ENCODE data around the gene CASP9.

CASP9 gene

GRCh38 chr1:15543589-15544568 lies 19.9 kb upstream of the CASP9 start:
- H3K27me3 ChIP-seq (replicated peaks; ENCODE audit: control insufficient read depth, insufficient read depth, low read length): no peaks in the 10 kb centered on the region
- H3K36me3 ChIP-seq (ENCODE audit: control insufficient read depth, insufficient read depth, low read length): peaks cover 12% of the 10 kb centered on the region
- TF ChIP-seq, protein P1, sequence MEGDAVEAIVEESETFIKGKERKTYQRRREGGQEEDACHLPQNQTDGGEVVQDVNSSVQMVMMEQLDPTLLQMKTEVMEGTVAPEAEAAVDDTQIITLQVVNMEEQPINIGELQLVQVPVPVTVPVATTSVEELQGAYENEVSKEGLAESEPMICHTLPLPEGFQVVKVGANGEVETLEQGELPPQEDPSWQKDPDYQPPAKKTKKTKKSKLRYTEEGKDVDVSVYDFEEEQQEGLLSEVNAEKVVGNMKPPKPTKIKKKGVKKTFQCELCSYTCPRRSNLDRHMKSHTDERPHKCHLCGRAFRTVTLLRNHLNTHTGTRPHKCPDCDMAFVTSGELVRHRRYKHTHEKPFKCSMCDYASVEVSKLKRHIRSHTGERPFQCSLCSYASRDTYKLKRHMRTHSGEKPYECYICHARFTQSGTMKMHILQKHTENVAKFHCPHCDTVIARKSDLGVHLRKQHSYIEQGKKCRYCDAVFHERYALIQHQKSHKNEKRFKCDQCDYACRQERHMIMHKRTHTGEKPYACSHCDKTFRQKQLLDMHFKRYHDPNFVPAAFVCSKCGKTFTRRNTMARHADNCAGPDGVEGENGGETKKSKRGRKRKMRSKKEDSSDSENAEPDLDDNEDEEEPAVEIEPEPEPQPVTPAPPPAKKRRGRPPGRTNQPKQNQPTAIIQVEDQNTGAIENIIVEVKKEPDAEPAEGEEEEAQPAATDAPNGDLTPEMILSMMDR (IDR thresholded peaks at IDR 0.05; ENCODE audit: insufficient read depth, low read length, poor library complexity, severe bottlenecking): no peak
- no peak overlapping the region for H3K4me3 ChIP-seq (replicated peaks; ENCODE audit: low read depth, low read length)
- DNase-seq (ENCODE audit: extremely low read depth, insufficient read length): no peak

- Histone ChIP-seq H3K36me3 (ENCODE audit: control insufficient read depth, insufficient read depth, low read length) (peaks cover 12% of the 10 kb centered on the region), H3K4me3 (replicated peaks; ENCODE audit: low read depth, low read length) (no peak overlapping the region), H3K27me3 (replicated peaks; ENCODE audit: control insufficient read depth, insufficient read depth, low read length) (no peaks in the 10 kb centered on the region)
- TF ChIP-seq, protein P1 (IDR thresholded peaks at IDR 0.05; ENCODE audit: insufficient read depth, low read length, poor library complexity, severe bottlenecking): no peak
- DNase-seq (ENCODE audit: extremely low read depth, insufficient read length): no peak
Observed at GRCh38 chr1:15543251-15543588, 19.2 kb upstream of the CASP9 start.

GRCh38 chr1:15542388-15543250 lies 18.6 kb upstream of the CASP9 start:
- peaks cover 9% of the 10 kb centered on the region for H3K36me3 ChIP-seq (ENCODE audit: control insufficient read depth, insufficient read depth, low read length)
- no peak overlapping the region for H3K4me3 ChIP-seq (replicated peaks; ENCODE audit: low read depth, low read length)
- no peaks in the 10 kb centered on the region for H3K27me3 ChIP-seq (replicated peaks; ENCODE audit: control insufficient read depth, insufficient read depth, low read length)
- DNase-seq (ENCODE audit: extremely low read depth, insufficient read length): no peak
- TF ChIP-seq, protein P1 (IDR thresholded peaks at IDR 0.05; ENCODE audit: insufficient read depth, low read length, poor library complexity, severe bottlenecking): no peak

- peaks cover 9% of the 10 kb centered on the region for H3K36me3 ChIP-seq (ENCODE audit: control insufficient read depth, insufficient read depth, low read length)
Observed at GRCh38 chr1:15541231-15541792, 17.3 kb upstream of the CASP9 start.

DNA sequence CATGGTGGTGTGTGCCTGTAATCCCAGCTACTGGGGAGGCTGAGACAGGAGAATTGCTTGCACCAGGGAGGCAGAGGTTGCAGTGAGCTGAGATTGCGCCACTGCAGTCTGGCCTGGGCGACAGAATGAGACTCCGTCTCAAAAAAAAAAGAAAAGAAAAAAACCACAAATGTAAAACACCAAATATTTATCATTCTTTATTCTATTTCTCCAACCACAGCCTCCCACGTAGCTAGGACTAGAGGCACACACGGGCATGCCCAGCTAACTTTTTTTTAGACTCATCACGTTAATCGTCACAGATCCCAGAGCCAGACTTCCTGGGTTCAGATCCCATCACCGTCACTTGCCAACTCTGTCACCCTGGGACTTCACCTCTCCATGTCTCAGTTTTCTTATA lies 16.2 kb upstream of the CASP9 start:
- TF ChIP-seq, protein P1 (IDR thresholded peaks at IDR 0.05; ENCODE audit: insufficient read depth, low read length, poor library complexity, severe bottlenecking): no peak
- Histone ChIP-seq H3K4me3 (replicated peaks; ENCODE audit: low read depth, low read length) (no peak overlapping the region), H3K27me3 (replicated peaks; ENCODE audit: control insufficient read depth, insufficient read depth, low read length) (no peaks in the 10 kb centered on the region), H3K36me3 (ENCODE audit: control insufficient read depth, insufficient read depth, low read length) (peaks cover 7% of the 10 kb centered on the region)
- DNase-seq (ENCODE audit: extremely low read depth, insufficient read length): no peak

More at GRCh38 chr1:15541231-15541792, 17.3 kb upstream of the CASP9 start:
- no peaks in the 10 kb centered on the region for H3K27me3 ChIP-seq (replicated peaks; ENCODE audit: control insufficient read depth, insufficient read depth, low read length)
- TF ChIP-seq, protein P1 (IDR thresholded peaks at IDR 0.05; ENCODE audit: insufficient read depth, low read length, poor library complexity, severe bottlenecking): no peak
- DNase-seq (ENCODE audit: extremely low read depth, insufficient read length): no peak
- H3K4me3 ChIP-seq (replicated peaks; ENCODE audit: low read depth, low read length): no peak overlapping the region
